Measurements from ENCODE around the gene NAA80. TPM values are rescaled to one million over a fixed set of nuclear protein-coding genes. Genes with fewer than 3 reads are reported as not detected.

NAA80 gene
- total and polyA plus RNA-seq, 4 donors, result 4.8 to 16.6 (median 12.1) TPM

GRCh38 chr3:50331364-50331907 lies 32.2 kb upstream of the NAA80 start:
- peaks cover 27 to 38% (median 32%) of the 10 kb centered on the region in 4 donors for H3K36me3 ChIP-seq (ENCODE audit: control insufficient read depth in 4 of 4, insufficient read depth in 4 of 4, low read length in 4 of 4)
- peaks cover 7 to 29% (median 16%) of the 10 kb centered on the region in 5 donors for H3K4me1 ChIP-seq (ENCODE audit: control insufficient read depth in 5 of 5, insufficient read depth in 5 of 5, low read length in 5 of 5)
- no peak overlapping the region for H3K9ac ChIP-seq (ENCODE audit: insufficient read depth in 1 of 2, low read length in 2 of 2)
- ATAC-seq (ENCODE audit: insufficient read depth, low FRiP score) (no peak), DNase-seq (no peak)
- no peaks in the 10 kb centered on the region for H3K9me3 ChIP-seq (ENCODE audit: control insufficient read depth in 4 of 4, insufficient read depth in 3 of 4, low read length in 3 of 4)
- H3K27me3 ChIP-seq (ENCODE audit: control insufficient read depth in 3 of 3, insufficient read depth in 3 of 3, low read length in 2 of 3), result no peaks in the 10 kb centered on the region
- H3K27ac ChIP-seq (ENCODE audit: low read depth in 1 of 2, low read length in 1 of 2), result no peak overlapping the region
- no peak for TF ChIP-seq CTCF (IDR thresholded peaks at IDR 0.05; ENCODE audit: control extremely low read depth, extremely low read depth)
- H3K4me3 ChIP-seq, result no peak overlapping the region
- 96 to 97% methylated on average over 19 of the region's 19 CpGs for WGBS, 2 donors

GRCh38 chr3:50330330-50330729 lies 31.1 kb upstream of the NAA80 start:
- Histone ChIP-seq H3K27me3 (ENCODE audit: control insufficient read depth in 3 of 3, insufficient read depth in 3 of 3, low read length in 2 of 3) (no peaks in the 10 kb centered on the region), H3K4me3 (no peak overlapping the region), H3K9me3 (ENCODE audit: control insufficient read depth in 4 of 4, insufficient read depth in 3 of 4, low read length in 3 of 4) (no peaks in the 10 kb centered on the region), H3K9ac (ENCODE audit: insufficient read depth in 1 of 2, low read length in 2 of 2) (no peak overlapping the region), H3K4me1 (ENCODE audit: control insufficient read depth in 5 of 5, insufficient read depth in 5 of 5, low read length in 5 of 5) (peaks cover 2 to 22% (median 11%) of the 10 kb centered on the region in 5 donors), H3K36me3 (ENCODE audit: control insufficient read depth in 4 of 4, insufficient read depth in 4 of 4, low read length in 4 of 4) (peaks cover 27 to 44% (median 35%) of the 10 kb centered on the region in 4 donors), H3K27ac (ENCODE audit: low read depth in 1 of 2, low read length in 1 of 2) (no peak overlapping the region)
- ATAC-seq (ENCODE audit: insufficient read depth, low FRiP score), result no peak
- WGBS, 2 donors, result 94 to 96% methylated on average over 10 of the region's 10 CpGs
- DNase-seq, result no peak
- TF ChIP-seq CTCF (IDR thresholded peaks at IDR 0.05; ENCODE audit: control extremely low read depth, extremely low read depth), result no peak

- Histone ChIP-seq H3K9ac (ENCODE audit: insufficient read depth in 1 of 2, low read length in 2 of 2) (peak within 1 kb of the TSS; percentile 57 to 62), H3K27ac (ENCODE audit: low read depth in 1 of 2, low read length in 1 of 2) (peak within 1 kb of the TSS; percentile 82 to 89), H3K9me3 (ENCODE audit: control insufficient read depth in 4 of 4, insufficient read depth in 3 of 4, low read length in 3 of 4) (no peaks in the 10 kb centered on the region), H3K36me3 (ENCODE audit: control insufficient read depth in 4 of 4, insufficient read depth in 4 of 4, low read length in 4 of 4) (peaks cover 27 to 46% (median 32%) of the 10 kb centered on the region in 4 donors), H3K27me3 (ENCODE audit: control insufficient read depth in 3 of 3, insufficient read depth in 3 of 3, low read length in 2 of 3) (no peaks in the 10 kb centered on the region), H3K4me1 (ENCODE audit: control insufficient read depth in 5 of 5, insufficient read depth in 5 of 5, low read length in 5 of 5) (peaks cover 2 to 23% (median 9%) of the 10 kb centered on the region in 5 donors), H3K4me3 (peak within 1 kb of the TSS; percentile 86)
- WGBS, 2 donors, result 2 to 3% methylated on average over 55 of the region's 55 CpGs
- DNase-seq (peak; percentile 96 to 98 (median 98)), ATAC-seq (ENCODE audit: insufficient read depth, low FRiP score) (peak; percentile 90)
- no peak for TF ChIP-seq CTCF (IDR thresholded peaks at IDR 0.05; ENCODE audit: control extremely low read depth, extremely low read depth)
Measured at GRCh38 chr3:50327943-50328691, 28.9 kb upstream of the NAA80 start, which contains the start of gene TUSC2. Gene TUSC2, minus strand, starts transcription at chr3:50328223. Its CDS starts 124 bp downstream, at chr3:50328099.
